ENCODE results near the gene ALG1. TPM values are rescaled to one million over a fixed set of nuclear protein-coding genes. Genes with fewer than 3 reads are reported as not detected.

Gene ALG1
- total RNA-seq = 16.4 and 20.5 TPM in 2 replicates

GRCh38 chr16:5071681-5072333 is at the start of gene ALG1:
Gene ALG1, plus strand, starts transcription at chr16:5071843. Its CDS starts 7 bp downstream, at chr16:5071850.
- FAIRE-seq = no peak
- TF ChIP-seq CTCF (IDR thresholded peaks at IDR 0.05; ENCODE audit: insufficient read depth, low read length, severe bottlenecking) = no peak
- H3K27me3 ChIP-seq (ENCODE audit: control insufficient read depth, insufficient read depth, low read length) = no peaks in the 10 kb centered on the region
- H3K36me3 ChIP-seq (ENCODE audit: control insufficient read depth, insufficient read depth, low read length) = peaks cover 8% of the 10 kb centered on the region
- peak within 1 kb of the TSS; percentile 75 for H3K4me3 ChIP-seq (ENCODE audit: low read depth, low read length)
- peak; percentile 72 for DNase-seq (ENCODE audit: low read depth)

GRCh38 chr16:5022521-5022920 is 49.1 kb upstream of the ALG1 start:
- Histone ChIP-seq H3K27me3 (ENCODE audit: control insufficient read depth, insufficient read depth, low read length) (peaks cover 2% of the 10 kb centered on the region), H3K4me3 (ENCODE audit: low read depth, low read length) (no peak overlapping the region), H3K36me3 (ENCODE audit: control insufficient read depth, insufficient read depth, low read length) (no peaks in the 10 kb centered on the region)
- DNase-seq (ENCODE audit: low read depth) (no peak), FAIRE-seq (no peak)
- no peak for TF ChIP-seq CTCF (IDR thresholded peaks at IDR 0.05; ENCODE audit: insufficient read depth, low read length, severe bottlenecking)

GRCh38 chr16:5024632-5025031 is 47.0 kb upstream of the ALG1 start:
- no peaks in the 10 kb centered on the region for H3K36me3 ChIP-seq (ENCODE audit: control insufficient read depth, insufficient read depth, low read length)
- peaks cover 2% of the 10 kb centered on the region for H3K27me3 ChIP-seq (ENCODE audit: control insufficient read depth, insufficient read depth, low read length)
- peak; percentile 38 for TF ChIP-seq CTCF (IDR thresholded peaks at IDR 0.05; ENCODE audit: insufficient read depth, low read length, severe bottlenecking)
- H3K4me3 ChIP-seq (ENCODE audit: low read depth, low read length) = no peak overlapping the region
- DNase-seq (ENCODE audit: low read depth) (peak; percentile 68), FAIRE-seq (no peak)

- no peak overlapping the region for H3K4me3 ChIP-seq (ENCODE audit: low read depth, low read length)
- TF ChIP-seq CTCF (IDR thresholded peaks at IDR 0.05; ENCODE audit: insufficient read depth, low read length, severe bottlenecking) = peak; percentile 16
- H3K36me3 ChIP-seq (ENCODE audit: control insufficient read depth, insufficient read depth, low read length) = no peaks in the 10 kb centered on the region
- FAIRE-seq = no peak
- DNase-seq (ENCODE audit: low read depth) = no peak
- H3K27me3 ChIP-seq (ENCODE audit: control insufficient read depth, insufficient read depth, low read length) = peaks cover 1% of the 10 kb centered on the region
These were observed 46.4 kb upstream of the ALG1 start for GRCh38 chr16:5025171-5025632.

- Histone ChIP-seq H3K36me3 (ENCODE audit: control insufficient read depth, insufficient read depth, low read length) (peaks cover 2% of the 10 kb centered on the region), H3K27me3 (ENCODE audit: control insufficient read depth, insufficient read depth, low read length) (no peaks in the 10 kb centered on the region), H3K4me3 (ENCODE audit: low read depth, low read length) (no peak overlapping the region)
- no peak for FAIRE-seq
- no peak for TF ChIP-seq CTCF (IDR thresholded peaks at IDR 0.05; ENCODE audit: insufficient read depth, low read length, severe bottlenecking)
- no peak for DNase-seq (ENCODE audit: low read depth)
These were observed 45.0 kb upstream of the ALG1 start for GRCh38 chr16:5026664-5027063.

- no peak for FAIRE-seq
- peaks cover 2% of the 10 kb centered on the region for H3K36me3 ChIP-seq (ENCODE audit: control insufficient read depth, insufficient read depth, low read length)
- H3K27me3 ChIP-seq (ENCODE audit: control insufficient read depth, insufficient read depth, low read length) = no peaks in the 10 kb centered on the region
- H3K4me3 ChIP-seq (ENCODE audit: low read depth, low read length) = no peak overlapping the region
- DNase-seq (ENCODE audit: low read depth) = no peak
- no peak for TF ChIP-seq CTCF (IDR thresholded peaks at IDR 0.05; ENCODE audit: insufficient read depth, low read length, severe bottlenecking)
These were observed 44.6 kb upstream of the ALG1 start for GRCh38 chr16:5027086-5027485.

All from bronchial epithelial cell (primary cell).